Fibroblast of mammary gland (primary cell): ENCODE measurements around the gene ADAM17.

Source experiments
- DNase-seq: peaks from one replicate; pipeline ENCODE4 v3.0.0-alpha.2; 2010; ENCODE audit warnings: low read depth
- H3K4me3 ChIP-seq: 2 replicates; pipeline ENCODE4 v1.5.1; 2011; ENCODE audit warnings: low read depth, mild to moderate bottlenecking, low read length, moderate library complexity; ENCODE audit not compliant: control insufficient read depth
- CTCF ChIP-seq: conservative IDR thresholded peaks from 2 replicates; pipeline ENCODE4 v1.5.1; 2011; ENCODE audit warnings: low read depth, low read length, inconsistent platforms; ENCODE audit not compliant: control insufficient read depth, insufficient read depth

Gene ADAM17

GRCh38 chr2:9465170-9465569, 90.5 kb downstream of the ADAM17 start:
- DNase-seq = no peak
- no peak for TF ChIP-seq CTCF
- no peak overlapping the region for H3K4me3 ChIP-seq

GRCh38 chr2:9463698-9464034, 92.0 kb downstream of the ADAM17 start:
- peak; percentile 38 for DNase-seq
- no peak for TF ChIP-seq CTCF
- H3K4me3 ChIP-seq = no peak overlapping the region

- no peak for TF ChIP-seq CTCF
- DNase-seq = no peak
- no peak overlapping the region for H3K4me3 ChIP-seq
Measured at GRCh38 chr2:9462886-9463697, 92.5 kb downstream of the ADAM17 start.

GRCh38 chr2:9462313-9462712, 93.3 kb downstream of the ADAM17 start:
- TF ChIP-seq CTCF = no peak
- no peak overlapping the region for H3K4me3 ChIP-seq
- DNase-seq = no peak

- no peak for DNase-seq
- no peak overlapping the region for H3K4me3 ChIP-seq
- TF ChIP-seq CTCF = no peak
Measured at GRCh38 chr2:9461079-9461478, 94.6 kb downstream of the ADAM17 start.

- no peak for TF ChIP-seq CTCF
- no peak overlapping the region for H3K4me3 ChIP-seq
- DNase-seq = no peak
Measured at GRCh38 chr2:9460441-9461017, 95.1 kb downstream of the ADAM17 start.
